Trophoblast cell (in vitro differentiated cells and primary cell): ENCODE results near the gene LAMB4.
A peak's percentile ranks its signal among the peaks of the same experiment; 100 is the strongest.

Experiments
- DNase-seq, 2 donors: peaks; one replicate each; pipeline ENCODE4 v3.0.0-alpha.2; 2016
- H2AFZ ChIP-seq: 2 replicates; pipeline ENCODE4 v1.6.1; 2013; ENCODE audit warnings: low read length, moderate library complexity, mild to moderate bottlenecking; ENCODE audit not compliant: insufficient read depth, poor library complexity
- H2AK5ac ChIP-seq: 2 replicates; pipeline ENCODE4 v1.6.1; 2013; ENCODE audit warnings: mild to moderate bottlenecking, low read length
- H2BK120ac ChIP-seq: 2 replicates; pipeline ENCODE4 v1.6.1; 2013; ENCODE audit warnings: low read length, mild to moderate bottlenecking, moderate library complexity; ENCODE audit not compliant: insufficient read depth, poor library complexity
- H2BK12ac ChIP-seq: 2 replicates; pipeline ENCODE4 v1.6.1; 2013; ENCODE audit warnings: mild to moderate bottlenecking, low read length, moderate library complexity
- H2BK5ac ChIP-seq: 2 replicates; pipeline ENCODE4 v1.6.1; 2013; ENCODE audit warnings: low read length, low read depth, moderate library complexity, mild to moderate bottlenecking; ENCODE audit not compliant: poor library complexity
- H3K14ac ChIP-seq: 2 replicates; pipeline ENCODE4 v1.6.1; 2013; ENCODE audit warnings: mild to moderate bottlenecking, low read length
- H3K18ac ChIP-seq: 2 replicates; pipeline ENCODE4 v1.6.1; 2013; ENCODE audit warnings: mild to moderate bottlenecking, low read length
- H3K23ac ChIP-seq: 2 replicates; pipeline ENCODE4 v1.6.1; 2013; ENCODE audit warnings: low read length
- H3K27ac ChIP-seq: 2 replicates; pipeline ENCODE4 v1.5.1; 2013; ENCODE audit warnings: low read depth, mild to moderate bottlenecking, inconsistent platforms, low read length, moderate library complexity
- H3K27me3 ChIP-seq: 2 replicates; pipeline ENCODE4 v1.6.1; 2013; ENCODE audit warnings: inconsistent platforms, mild to moderate bottlenecking, low read length, moderate library complexity; ENCODE audit not compliant: insufficient read depth
- H3K36me3 ChIP-seq, 2 experiments: 1 replicate in 1 of 2; 2 replicates in 1 of 2; pipeline ENCODE4 v1.6.1; 2013; ENCODE audit warnings: low read length in 2 of 2, mild to moderate bottlenecking in 2 of 2, moderate library complexity in 1 of 2; ENCODE audit not compliant: insufficient read depth in 2 of 2, control insufficient read depth in 1 of 2
- H3K4ac ChIP-seq: 2 replicates; pipeline ENCODE4 v1.6.1; 2013; ENCODE audit warnings: low read depth, mild to moderate bottlenecking, low read length, moderate library complexity
- H3K4me1 ChIP-seq, 2 experiments: 1 replicate in 1 of 2; 2 replicates in 1 of 2; pipeline ENCODE4 v1.6.1; 2013; ENCODE audit warnings: low read length in 2 of 2, mild to moderate bottlenecking in 2 of 2, moderate library complexity in 1 of 2; ENCODE audit not compliant: insufficient read depth in 2 of 2, control insufficient read depth in 1 of 2
- H3K4me2 ChIP-seq: 2 replicates; pipeline ENCODE4 v1.6.1; 2013; ENCODE audit warnings: inconsistent platforms, mild to moderate bottlenecking, low read length, moderate library complexity
- H3K4me3 ChIP-seq: 2 replicates; pipeline ENCODE4 v1.5.1; 2013; ENCODE audit warnings: mild to moderate bottlenecking, low read depth, low read length, inconsistent platforms
- H3K79me1 ChIP-seq: one replicate; pipeline ENCODE4 v1.6.1; 2013; ENCODE audit warnings: low read length
- H3K79me2 ChIP-seq: 2 replicates; pipeline ENCODE4 v1.6.1; 2013; ENCODE audit warnings: low read length, mild to moderate bottlenecking; ENCODE audit not compliant: control insufficient read depth, insufficient read depth, poor library complexity
- H3K9ac ChIP-seq: 2 replicates; pipeline ENCODE4 v1.6.1; 2013; ENCODE audit warnings: mild to moderate bottlenecking, low read length
- H3K9me3 ChIP-seq: 2 replicates; pipeline ENCODE4 v1.6.1; 2013; ENCODE audit warnings: low read depth, mild to moderate bottlenecking, control low read depth, inconsistent platforms, low read length; ENCODE audit not compliant: insufficient read depth
- H4K12ac ChIP-seq: 2 replicates; pipeline ENCODE4 v1.6.1; 2013; ENCODE audit warnings: low read depth, mild to moderate bottlenecking, low read length, moderate library complexity
- H4K8ac ChIP-seq: 2 replicates; pipeline ENCODE4 v1.6.1; 2013; ENCODE audit warnings: low read depth, mild to moderate bottlenecking, low read length, moderate library complexity
- H4K91ac ChIP-seq: one replicate; pipeline ENCODE4 v1.6.1; 2013; ENCODE audit warnings: low read depth, mild to moderate bottlenecking, low read length, moderate library complexity
- WGBS: extraction: QIAGEN DNeasy Blood & Tissue Kit; methylation state at CpG from one replicate; pipeline ENCODE4 v1.1.7; 2013; ENCODE audit warnings: missing lambda C conversion rate; ENCODE audit not compliant: insufficient read length, insufficient coverage; ENCODE audit errors: extremely low coverage; 5-methylcytosine and 5-hydroxymethylcytosine counted together

LAMB4 gene

DNA sequence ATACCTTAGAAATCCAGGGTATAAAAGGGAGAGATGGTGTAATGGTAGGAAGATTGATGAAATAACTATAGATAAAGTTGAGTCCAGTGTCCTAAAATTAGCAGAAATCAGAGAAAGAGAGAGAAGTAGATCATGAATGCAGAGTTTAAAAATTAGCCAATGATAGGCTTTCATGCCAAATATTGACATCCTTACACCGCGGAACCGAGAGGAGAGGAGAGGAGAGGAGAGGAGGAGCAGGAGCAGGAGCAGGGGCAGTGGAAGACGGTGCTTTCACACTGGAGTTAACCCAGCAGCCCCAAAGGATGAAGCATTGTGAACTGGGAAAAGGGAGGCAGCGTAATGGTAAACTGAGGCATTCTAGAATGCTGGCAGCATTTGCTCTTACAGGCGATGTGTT, 34.2 kb upstream of the LAMB4 start:
- no peak overlapping the region for H4K8ac ChIP-seq
- no CpG with 5 or more reads among the region's 6 CpGs for WGBS
- H3K9me3 ChIP-seq: no peaks in the 10 kb centered on the region
- no peak overlapping the region for H4K12ac ChIP-seq
- H3K4ac ChIP-seq: no peak overlapping the region
- no peak overlapping the region for H2AFZ ChIP-seq
- no peaks in the 10 kb centered on the region for H3K79me1 ChIP-seq
- H2AK5ac ChIP-seq: no peak overlapping the region
- no peak overlapping the region for H2BK5ac ChIP-seq
- H3K27ac ChIP-seq: no peak overlapping the region
- no peak overlapping the region for H2BK120ac ChIP-seq
- no peak overlapping the region for H3K4me2 ChIP-seq
- H3K18ac ChIP-seq: no peak overlapping the region
- H3K9ac ChIP-seq: no peak overlapping the region
- no peak overlapping the region for H3K14ac ChIP-seq
- no peaks in the 10 kb centered on the region for H3K79me2 ChIP-seq
- no peaks in the 10 kb centered on the region for H3K4me1 ChIP-seq
- H2BK12ac ChIP-seq: no peak overlapping the region
- no peaks in the 10 kb centered on the region for H3K27me3 ChIP-seq
- H4K91ac ChIP-seq: no peak overlapping the region
- no peak overlapping the region for H3K4me3 ChIP-seq
- H3K23ac ChIP-seq: no peak overlapping the region
- H3K36me3 ChIP-seq: no peaks in the 10 kb centered on the region
- DNase-seq: no peak

DNA sequence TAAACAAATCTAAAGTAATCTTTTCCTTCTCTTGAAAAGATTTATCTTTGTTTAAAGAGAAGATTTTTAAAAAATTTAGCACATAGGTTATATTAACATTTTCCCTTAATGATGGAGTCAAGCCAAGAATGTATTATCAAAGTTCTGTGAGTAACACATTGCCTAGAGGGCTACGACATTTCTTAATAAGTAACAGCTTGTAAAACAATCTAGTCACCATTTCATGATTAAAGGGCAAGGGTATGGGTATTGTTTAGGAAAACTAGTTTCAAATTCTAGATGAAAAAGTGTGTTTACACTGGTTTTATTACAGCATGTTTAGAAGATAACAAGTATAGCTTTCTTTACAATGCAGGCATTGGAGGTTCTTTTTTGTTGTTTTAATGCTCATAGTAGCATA, 28.6 kb upstream of the LAMB4 start:
- Histone ChIP-seq H3K27me3 (no peaks in the 10 kb centered on the region), H2BK5ac (no peak overlapping the region), H3K14ac (no peak overlapping the region), H3K79me2 (no peaks in the 10 kb centered on the region), H4K91ac (no peak overlapping the region), H3K9me3 (no peaks in the 10 kb centered on the region), H3K4ac (no peak overlapping the region), H3K9ac (no peak overlapping the region), H3K23ac (no peak overlapping the region), H3K79me1 (no peaks in the 10 kb centered on the region), H2BK120ac (no peak overlapping the region), H4K8ac (no peak overlapping the region), H2AK5ac (no peak overlapping the region), H3K4me3 (no peak overlapping the region), H4K12ac (no peak overlapping the region), H2AFZ (no peak overlapping the region), H3K36me3 (no peaks in the 10 kb centered on the region), H3K27ac (no peak overlapping the region), H3K4me2 (no peak overlapping the region), H3K4me1 (no peaks in the 10 kb centered on the region), H3K18ac (no peak overlapping the region), H2BK12ac (no peak overlapping the region)
- WGBS: no CpG with 5 or more reads among the region's 1 CpG
- DNase-seq: no peak

DNA sequence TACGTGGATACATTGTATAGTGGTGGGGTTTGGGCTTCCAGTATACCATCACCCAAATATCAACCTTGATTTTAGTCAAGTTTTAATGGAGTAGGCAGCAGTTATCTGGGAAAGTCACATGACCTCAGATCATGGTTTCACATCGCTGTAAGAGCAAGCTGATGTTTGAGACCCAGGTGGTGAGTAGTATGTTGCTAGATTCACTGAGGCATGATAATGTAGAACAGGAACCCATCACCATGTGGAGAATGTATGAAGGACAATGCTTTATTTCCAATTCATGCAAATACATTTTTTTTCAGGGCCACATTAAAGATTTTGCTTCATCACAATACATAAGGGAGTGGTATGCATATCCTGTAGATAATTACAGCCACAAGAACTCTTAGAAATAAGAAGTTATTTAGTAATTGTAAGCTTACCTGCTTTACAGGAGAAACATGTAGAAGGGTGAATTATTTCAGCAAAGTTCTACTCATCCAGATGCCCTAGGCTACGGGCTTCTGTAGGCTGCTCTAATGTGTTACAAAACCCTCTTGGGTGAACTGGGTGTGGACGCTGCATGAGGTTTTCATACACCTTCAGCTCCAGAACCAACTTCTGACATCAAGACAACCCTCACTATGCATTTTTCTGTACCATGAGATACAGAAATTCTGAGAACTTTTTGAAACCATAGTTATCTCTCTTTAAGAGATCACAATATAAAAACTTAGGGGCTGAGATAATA, 27.6 kb upstream of the LAMB4 start:
- Histone ChIP-seq H3K18ac (no peak overlapping the region), H4K12ac (no peak overlapping the region), H2BK5ac (no peak overlapping the region), H4K8ac (no peak overlapping the region), H3K4me1 (no peaks in the 10 kb centered on the region), H3K36me3 (no peaks in the 10 kb centered on the region), H2AK5ac (no peak overlapping the region), H4K91ac (no peak overlapping the region), H3K9ac (no peak overlapping the region), H3K14ac (no peak overlapping the region), H3K4me3 (no peak overlapping the region), H3K27ac (no peak overlapping the region), H2BK12ac (no peak overlapping the region), H3K27me3 (no peaks in the 10 kb centered on the region), H3K9me3 (no peaks in the 10 kb centered on the region), H2AFZ (no peak overlapping the region), H3K79me1 (no peaks in the 10 kb centered on the region), H3K79me2 (no peaks in the 10 kb centered on the region), H3K4me2 (no peak overlapping the region), H3K23ac (no peak overlapping the region), H3K4ac (no peak overlapping the region), H2BK120ac (no peak overlapping the region)
- peak in 1 of 2 donors; percentile 16 for DNase-seq
- no CpG with 5 or more reads among the region's 4 CpGs for WGBS

DNA sequence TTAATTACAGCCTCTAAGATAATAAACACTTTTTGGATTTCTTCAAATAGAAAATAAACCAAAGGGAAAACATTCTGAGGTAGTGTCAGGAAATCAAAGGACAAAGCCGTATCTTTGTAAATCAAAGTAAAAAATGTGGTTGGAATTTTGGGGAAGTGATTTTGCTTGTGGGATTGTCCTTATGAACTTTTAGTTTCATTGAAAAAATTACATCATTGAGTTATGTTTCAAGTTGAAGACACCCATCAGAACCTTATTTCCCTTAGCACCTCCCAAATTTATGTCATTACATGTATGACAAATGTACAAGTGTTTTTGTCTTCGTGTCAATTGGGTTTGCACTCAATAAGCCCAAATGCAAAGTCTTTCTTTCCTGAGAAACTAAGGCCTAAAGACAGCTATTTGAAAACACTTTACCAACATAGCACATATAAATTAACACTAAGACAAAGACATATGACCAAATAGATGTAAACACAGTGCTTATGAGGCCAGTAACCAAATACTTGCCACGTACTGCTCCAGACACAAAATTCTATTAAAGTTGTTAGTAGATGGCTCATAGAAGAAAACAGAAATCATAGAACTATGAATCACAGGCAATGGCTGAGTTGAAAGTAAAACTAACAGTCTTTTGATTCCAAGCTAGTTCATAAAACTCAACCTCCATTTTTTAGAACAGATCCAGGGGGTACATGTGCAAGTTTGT, 26.9 kb upstream of the LAMB4 start:
- no peaks in the 10 kb centered on the region for H3K79me2 ChIP-seq
- no peak overlapping the region for H3K23ac ChIP-seq
- no peak overlapping the region for H2AK5ac ChIP-seq
- no peaks in the 10 kb centered on the region for H3K4me1 ChIP-seq
- no peak overlapping the region for H3K4me2 ChIP-seq
- H2BK12ac ChIP-seq: no peak overlapping the region
- no peak overlapping the region for H4K12ac ChIP-seq
- H3K18ac ChIP-seq: no peak overlapping the region
- H2AFZ ChIP-seq: no peak overlapping the region
- DNase-seq: no peak
- no CpG with 5 or more reads among the region's 3 CpGs for WGBS
- no peak overlapping the region for H3K4me3 ChIP-seq
- no peaks in the 10 kb centered on the region for H3K27me3 ChIP-seq
- H3K4ac ChIP-seq: no peak overlapping the region
- no peak overlapping the region for H4K91ac ChIP-seq
- H3K36me3 ChIP-seq: no peaks in the 10 kb centered on the region
- H3K9ac ChIP-seq: no peak overlapping the region
- H3K9me3 ChIP-seq: no peaks in the 10 kb centered on the region
- H3K27ac ChIP-seq: no peak overlapping the region
- H2BK5ac ChIP-seq: no peak overlapping the region
- H4K8ac ChIP-seq: no peak overlapping the region
- no peak overlapping the region for H3K14ac ChIP-seq
- no peak overlapping the region for H2BK120ac ChIP-seq
- no peaks in the 10 kb centered on the region for H3K79me1 ChIP-seq
